Activated T-helper 1 cell treated with Interleukin-2 at 50 U/mL for 16 hours (primary cell): ENCODE measurements around the gene HERPUD1.
"Not testable (repeated sequence)": the region's sequence is repeated elsewhere in the genome, so short reads cannot be mapped to it uniquely, and the experiment has no call there.

Source experiments
- DNase-seq: peaks from one replicate; pipeline ENCODE4 v3.0.0-alpha.2; 2020; ENCODE audit warnings: low read depth

Gene HERPUD1

GRCh38 chr16:56980792-56981724 lies 49.1 kb downstream of the HERPUD1 start:
- DNase-seq, result no peak

GRCh38 chr16:56981729-56982271 lies 49.9 kb downstream of the HERPUD1 start:
- DNase-seq, result no peak

GRCh38 chr16:56982695-56983094 lies 50.8 kb downstream of the HERPUD1 start:
- DNase-seq, result no peak

- no peak for DNase-seq
Measured at GRCh38 chr16:56983211-56983751, 51.3 kb downstream of the HERPUD1 start.

GRCh38 chr16:56984639-56985038 lies 52.7 kb downstream of the HERPUD1 start:
- DNase-seq, result no peak

- DNase-seq, result no peak
Measured at GRCh38 chr16:56985288-56985961, 53.5 kb downstream of the HERPUD1 start.

GRCh38 chr16:56985962-56986360 lies 54.0 kb downstream of the HERPUD1 start:
- no peak for DNase-seq

GRCh38 chr16:56986361-56986760 lies 54.4 kb downstream of the HERPUD1 start:
- no peak for DNase-seq

- DNase-seq, result not testable (repeated sequence)
Measured at GRCh38 chr16:56986908-56987307, 55.0 kb downstream of the HERPUD1 start.

- DNase-seq, result no peak
Measured at GRCh38 chr16:56987692-56988091, 55.8 kb downstream of the HERPUD1 start.

- no peak for DNase-seq
Measured at GRCh38 chr16:56988161-56988947, 56.4 kb downstream of the HERPUD1 start.

GRCh38 chr16:56988948-56989945 lies 57.3 kb downstream of the HERPUD1 start, which contains the start of gene NLRC5:
TSS of gene NLRC5 (plus strand) at chr16:56989557. CDS start at chr16:57020713, 31,156 bp downstream.
- peak; percentile 82 for DNase-seq

- DNase-seq, result no peak
Measured at GRCh38 chr16:56989988-56990387, 58.0 kb downstream of the HERPUD1 start.

- DNase-seq, result no peak
Measured at GRCh38 chr16:56990407-56991286, 58.7 kb downstream of the HERPUD1 start.

GRCh38 chr16:56992431-56992830 lies 60.5 kb downstream of the HERPUD1 start:
- DNase-seq, result not testable (repeated sequence)

- no peak for DNase-seq
Measured at GRCh38 chr16:56993204-56993603, 61.3 kb downstream of the HERPUD1 start.

- DNase-seq, result no peak
Measured at GRCh38 chr16:56994311-56994710, 62.4 kb downstream of the HERPUD1 start.
